HG02885 (cell line): ENCODE data around the gene DSCAML1.

ENCODE experiments used
- ATAC-seq: cut with Tn5 transposase; IDR thresholded peaks from one replicate; pipeline ENCODE4 v1.9.1; 2021; ENCODE audit warnings: mild to moderate bottlenecking; ENCODE audit not compliant: unreplicated experiment, poor library complexity

Gene DSCAML1

DNA sequence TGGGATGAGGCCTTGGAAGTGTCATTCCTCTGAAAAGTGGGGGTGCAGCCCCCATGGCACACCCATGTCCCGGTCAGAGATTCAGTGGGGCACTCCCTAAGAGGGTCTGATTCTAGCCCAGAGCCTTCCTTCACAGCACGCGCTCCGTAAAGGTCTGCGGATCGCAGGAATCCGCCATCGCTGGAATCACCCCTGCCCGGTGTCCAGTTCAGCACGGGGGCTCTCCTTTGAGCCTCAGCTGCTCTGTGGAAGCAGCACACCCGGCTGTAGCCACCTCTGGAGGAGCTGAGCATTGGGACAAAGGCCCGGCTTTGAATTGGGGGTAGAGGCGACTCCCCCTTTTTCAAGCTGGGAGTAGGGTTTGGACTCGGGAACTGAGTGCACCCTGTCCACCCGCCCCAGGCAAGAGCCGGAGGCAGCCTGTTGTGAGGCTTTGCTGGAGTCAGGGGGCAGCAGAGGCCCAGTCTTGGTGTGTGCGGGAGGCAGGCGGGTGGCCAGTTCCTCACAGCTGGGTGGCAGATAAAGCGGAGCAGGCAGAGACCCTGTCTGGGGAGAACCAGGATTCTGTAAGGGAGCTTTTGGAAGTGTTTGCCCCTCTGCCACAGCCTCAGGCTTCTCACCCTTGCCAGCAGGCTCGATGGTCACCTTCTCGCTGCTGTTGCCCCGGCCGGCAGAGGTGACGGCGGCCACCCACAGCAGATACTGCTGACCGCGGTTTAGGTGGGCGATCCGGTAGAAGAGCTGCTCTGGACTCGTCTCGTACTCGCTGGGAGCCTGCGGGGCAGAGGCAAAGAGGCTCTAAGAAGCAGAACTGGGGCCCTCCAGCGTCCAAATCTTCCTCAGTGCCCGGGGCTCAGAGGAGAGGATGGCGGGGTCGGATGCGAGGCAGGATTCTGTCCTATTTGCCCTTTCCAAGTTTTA lies 353.5 kb downstream of the DSCAML1 start:
- no peak for ATAC-seq

DNA sequence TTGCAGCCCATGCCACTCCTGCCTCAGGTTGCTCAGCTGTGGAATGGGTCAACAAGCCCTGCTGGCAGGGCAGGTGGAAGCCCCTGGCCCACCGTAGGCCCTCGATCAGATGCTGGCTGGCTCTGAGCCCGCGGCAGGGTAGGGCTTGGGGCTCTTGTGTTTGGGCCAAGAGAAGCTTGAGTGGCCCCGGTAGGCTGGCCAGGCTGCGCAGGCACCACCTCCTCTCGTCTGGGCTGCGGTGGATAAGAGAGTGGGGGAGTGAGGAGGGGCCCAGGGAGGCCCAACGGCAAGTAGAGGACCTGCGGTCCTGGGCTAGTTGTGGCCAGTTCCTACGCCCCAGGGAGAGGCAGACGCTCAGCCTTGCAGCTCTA lies 354.2 kb downstream of the DSCAML1 start:
- ATAC-seq: no peak

- no peak for ATAC-seq
Observed at GRCh38 chr11:117442049-117442868, 354.8 kb downstream of the DSCAML1 start.

DNA sequence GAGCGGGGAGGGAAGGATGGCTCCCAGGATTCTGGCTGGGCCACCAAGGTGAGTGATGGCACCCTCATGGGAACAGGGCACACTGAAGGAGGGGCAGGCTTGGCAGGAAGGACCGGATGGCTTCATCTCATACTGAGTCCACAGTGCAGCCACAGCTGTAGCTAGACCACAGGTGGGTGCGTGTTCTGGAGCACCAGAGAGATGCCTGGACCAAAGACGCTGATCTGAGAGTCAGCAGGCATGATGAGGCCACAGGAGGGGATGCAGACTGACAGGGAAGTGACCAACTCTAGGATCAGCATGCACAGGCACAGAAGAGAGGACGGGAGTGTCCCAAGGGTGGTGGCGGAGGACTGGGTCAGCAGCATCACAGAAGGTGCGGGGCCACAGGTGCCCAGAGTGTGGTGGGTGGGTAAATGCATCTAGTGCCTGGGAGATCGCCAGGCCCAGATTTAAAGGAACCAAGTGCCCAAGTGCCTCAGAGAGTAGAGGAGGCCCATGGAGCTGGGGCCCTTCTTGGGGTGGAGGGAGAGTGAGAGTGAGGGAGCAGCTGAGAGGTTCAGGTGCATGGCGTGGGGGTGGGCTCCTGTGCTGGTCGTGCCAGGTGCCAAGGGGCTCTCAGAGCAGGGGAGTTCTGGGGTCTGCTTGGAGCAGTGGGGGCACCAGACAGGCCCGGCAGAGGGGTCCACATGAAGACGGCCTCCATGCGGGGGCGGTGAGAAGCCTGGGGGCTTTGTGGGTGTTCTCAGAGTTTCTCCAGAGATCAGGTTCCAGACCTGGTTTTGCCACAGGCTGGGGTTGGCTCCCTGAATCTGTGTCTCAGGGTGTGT lies 355.7 kb downstream of the DSCAML1 start:
- no peak for ATAC-seq

GRCh38 chr11:117440258-117440657 lies 356.8 kb downstream of the DSCAML1 start:
- ATAC-seq: no peak

GRCh38 chr11:117439256-117439655 lies 357.8 kb downstream of the DSCAML1 start:
- ATAC-seq: no peak

DNA sequence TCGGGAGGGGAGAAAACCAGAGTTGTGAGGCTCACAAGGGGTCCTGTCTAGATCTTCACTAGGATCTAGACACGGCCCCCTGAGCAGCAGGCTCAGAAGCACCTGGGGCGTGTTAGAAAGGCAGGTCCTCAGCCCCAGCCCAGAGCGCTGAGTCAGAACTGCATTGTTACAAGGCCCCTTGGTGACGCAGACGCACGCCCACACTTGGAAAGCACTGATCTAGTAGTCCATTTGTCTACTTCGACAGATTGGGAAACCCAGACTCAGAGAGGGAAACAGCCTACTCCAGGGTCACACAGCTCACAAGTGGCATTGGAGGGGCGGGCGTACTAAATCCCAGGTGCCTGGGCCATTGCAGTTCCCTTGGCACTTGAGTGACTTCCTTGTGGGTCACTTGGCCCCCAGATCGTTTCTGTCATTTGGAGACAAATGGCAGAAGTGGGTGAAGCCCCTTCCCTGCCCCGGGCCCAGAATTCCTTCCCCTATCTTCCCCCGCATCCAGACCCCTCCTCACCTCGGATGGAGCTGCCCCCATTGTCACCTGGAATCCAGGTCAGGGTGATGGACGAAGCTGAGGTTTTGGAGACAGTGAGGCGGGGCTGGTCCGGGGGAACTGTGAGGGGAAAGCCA lies 358.5 kb downstream of the DSCAML1 start:
- peak; percentile 65 for ATAC-seq

DNA sequence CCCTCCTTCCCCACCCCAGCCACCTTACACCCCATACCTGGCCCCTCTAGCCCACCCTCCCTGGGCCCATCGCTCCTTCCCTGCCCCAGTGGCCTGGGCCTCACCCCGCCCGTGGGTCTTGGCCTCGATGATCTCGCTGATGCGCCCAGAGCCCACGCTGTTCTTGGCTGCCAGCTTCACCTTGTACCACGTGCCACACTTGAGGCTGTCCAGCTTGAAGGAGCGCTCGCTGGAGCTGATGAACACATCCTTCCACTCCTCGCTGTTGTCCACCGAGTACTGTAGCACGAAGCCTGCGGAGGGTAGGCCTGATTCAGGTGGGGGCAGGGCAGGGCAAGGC lies 359.3 kb downstream of the DSCAML1 start:
- ATAC-seq: no peak

- ATAC-seq: no peak
Observed at GRCh38 chr11:117437041-117437790, 359.8 kb downstream of the DSCAML1 start.

GRCh38 chr11:117435326-117435725 lies 361.7 kb downstream of the DSCAML1 start:
- ATAC-seq: no peak

DNA sequence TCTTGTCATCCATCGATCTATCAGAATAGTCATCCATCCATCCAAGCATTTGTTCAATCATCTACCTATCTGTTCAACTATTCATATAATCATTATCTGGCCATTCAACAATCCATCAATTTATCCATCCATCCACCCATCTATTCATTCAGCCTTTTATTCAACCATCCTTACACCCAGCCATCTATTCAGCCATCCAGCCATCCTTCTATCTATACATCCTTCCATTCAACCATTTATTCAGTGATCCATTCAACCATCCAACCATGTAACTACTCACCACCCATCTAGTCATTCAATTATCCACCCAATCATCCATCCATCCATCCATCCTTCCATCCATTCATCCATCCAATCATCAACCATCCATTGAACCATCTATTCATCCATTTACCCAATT lies 362.5 kb downstream of the DSCAML1 start:
- ATAC-seq: no peak

DNA sequence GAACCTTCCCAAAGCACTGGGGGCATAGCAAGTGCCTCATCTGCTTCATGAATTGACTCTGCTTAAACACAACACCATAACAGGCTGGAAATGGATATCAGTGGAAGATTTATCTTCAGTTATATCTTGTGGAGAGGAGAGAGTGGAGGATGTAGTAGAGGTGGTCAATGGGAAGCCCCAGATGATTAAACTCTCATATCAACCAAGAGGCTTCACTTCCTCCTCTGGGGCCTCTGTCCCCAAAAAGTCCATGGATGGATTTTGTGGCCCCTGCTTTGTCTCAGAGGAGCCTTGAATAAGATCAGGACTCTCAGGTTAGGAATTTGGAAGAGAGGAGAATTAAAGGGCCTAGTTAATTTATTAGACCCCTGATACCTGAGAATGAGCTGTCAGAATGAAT lies 363.3 kb downstream of the DSCAML1 start:
- ATAC-seq: no peak

- no peak for ATAC-seq
Observed at GRCh38 chr11:117431436-117431835, 365.6 kb downstream of the DSCAML1 start.

GRCh38 chr11:117430293-117430955 lies 366.6 kb downstream of the DSCAML1 start:
- no peak for ATAC-seq

- no peak for ATAC-seq
Observed at GRCh38 chr11:117428856-117429229, 368.2 kb downstream of the DSCAML1 start.

DNA sequence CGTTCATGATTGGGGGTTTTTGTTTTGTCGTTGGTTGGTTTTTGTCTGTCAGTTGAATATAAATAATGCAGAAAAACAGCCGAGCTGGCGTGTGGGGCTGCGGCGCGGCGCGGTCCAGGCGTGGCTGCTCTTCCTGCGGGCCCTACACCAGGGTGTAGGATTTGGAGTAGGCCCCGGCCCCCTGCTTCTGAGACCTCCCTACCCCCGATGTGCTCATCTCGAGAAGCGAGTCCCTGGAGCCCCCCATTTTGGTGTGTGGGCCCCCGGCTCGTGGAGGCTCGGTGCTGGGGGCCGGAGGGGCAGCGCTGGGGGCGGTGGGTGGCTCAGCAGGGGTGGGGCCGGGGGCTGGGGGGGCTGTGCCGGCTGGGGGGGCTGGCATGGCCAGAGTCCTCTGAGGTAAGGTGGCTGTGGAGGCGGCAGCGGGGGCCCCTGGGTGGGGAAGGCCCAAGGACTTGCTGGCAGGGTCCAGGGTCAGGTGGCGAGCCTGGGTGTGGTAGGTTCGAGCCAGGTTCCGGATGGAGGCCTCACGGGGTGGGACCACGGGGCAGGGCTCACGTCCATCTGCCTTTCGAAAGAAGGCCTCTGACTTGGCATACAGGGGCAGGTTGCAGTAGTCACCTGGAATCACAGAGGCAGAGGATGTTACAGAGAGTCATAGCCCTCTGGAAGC lies 368.7 kb downstream of the DSCAML1 start:
- no peak for ATAC-seq

DNA sequence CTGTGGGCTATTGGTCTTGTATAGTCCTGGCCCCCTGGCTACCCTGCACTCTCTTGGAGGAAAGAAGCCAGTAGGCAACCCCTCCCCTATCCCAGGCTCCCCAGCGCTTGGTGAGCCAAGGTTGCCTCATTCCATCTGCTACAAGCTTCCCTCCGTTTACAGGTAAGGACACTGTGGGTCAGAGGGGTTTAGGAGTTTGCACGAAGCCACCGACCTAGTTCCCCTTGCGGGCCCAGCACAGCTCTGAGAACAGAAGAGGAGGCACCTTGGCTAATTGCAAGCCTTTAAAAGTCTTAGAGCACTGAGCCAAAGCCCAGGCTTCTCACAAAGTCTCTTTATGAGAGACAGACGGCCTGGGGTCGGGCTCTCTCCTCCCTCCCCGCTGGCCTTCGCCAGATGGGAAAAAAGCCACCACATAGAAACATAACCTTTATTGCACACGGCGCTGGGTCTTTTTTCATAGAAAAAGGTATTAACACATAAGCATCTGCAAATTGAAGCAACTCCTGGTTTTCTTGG lies 369.6 kb downstream of the DSCAML1 start:
- no peak for ATAC-seq

GRCh38 chr11:117426941-117427340 lies 370.1 kb downstream of the DSCAML1 start:
- no peak for ATAC-seq
